Endothelial cell of umbilical vein (primary cell): ENCODE results near the gene OR2AJ1. TPM values are rescaled to one million over a fixed set of nuclear protein-coding genes. Genes with fewer than 3 reads are reported as not detected.

Experiments used
- BruUV-seq: library from RNA; stranded (reverse); fragments of 400-500 nt; replicated peaks from 2 replicates; lab custom pipeline; 2021; lab: Mats Ljungman, UMichigan
- CTCF ChIA-PET: fragments of 300-600, 350-600 bp; sonication (Branson Sonifier 250); formaldehyde crosslinking; loops from one replicate; lab custom pipeline; 2021; ENCODE audit warnings: antibody characterized with exemption, inconsistent platforms; lab: Charles Lee
- POLR2A ChIA-PET: fragments of 300-600, 350-600 bp; sonication (Branson Sonifier 250); formaldehyde crosslinking; loops from one replicate; lab custom pipeline; 2021; ENCODE audit warnings: antibody characterized with exemption, inconsistent platforms; lab: Charles Lee
- DNase-seq: peaks from one replicate; pipeline ENCODE4 v3.0.0-alpha.2; 2011; ENCODE audit warnings: low read depth, low spot score
- FAIRE-seq: peaks from 2 replicates; lab custom pipeline; 2011; peaks lifted over from hg19 to GRCh38; lab: Jason Lieb, UNC
- H2AFZ ChIP-seq: 2 replicates; pipeline ENCODE4 v1.6.0; 2012; ENCODE audit warnings: low read depth, low read length, control low read depth, inconsistent platforms
- H3K27ac ChIP-seq: 2 replicates; pipeline ENCODE4 v1.5.1; 2011; ENCODE audit warnings: low read depth, mild to moderate bottlenecking, control low read depth, low read length, moderate library complexity; ENCODE audit not compliant: insufficient read depth
- H3K27me3 ChIP-seq, 2 experiments: 2 replicates each; pipeline versions ENCODE4 v1.6.0 to v1.6.1; 2011; ENCODE audit warnings: low read length in 2 of 2, mixed read lengths in 1 of 2; ENCODE audit not compliant: control insufficient read depth in 2 of 2, insufficient read depth in 2 of 2
- H3K36me3 ChIP-seq, 2 experiments: 2 replicates in 1 of 2; 3 replicates in 1 of 2; pipeline ENCODE4 v1.5.1; 2011; ENCODE audit warnings: low read length in 2 of 2, mild to moderate bottlenecking in 1 of 2, moderate library complexity in 1 of 2; ENCODE audit not compliant: control insufficient read depth in 2 of 2, insufficient read depth in 2 of 2; ENCODE audit errors: extremely low read depth in 1 of 2
- H3K4me1 ChIP-seq: 3 replicates; pipeline ENCODE4 v1.5.1; 2011; ENCODE audit warnings: mild to moderate bottlenecking, low read length; ENCODE audit not compliant: control insufficient read depth, insufficient read depth; ENCODE audit errors: extremely low read depth
- H3K4me2 ChIP-seq: 2 replicates; pipeline ENCODE4 v1.6.1; 2011; ENCODE audit warnings: low read length, control low read depth, mixed read lengths; ENCODE audit not compliant: insufficient read depth
- H3K4me3 ChIP-seq, 3 experiments: fragments of 200-600 bp in 1 of 3; sonication (generic), shearing (Covaris generic) in 1 of 3; replicated peaks in 1 of 3; 2 replicates each; pipeline ENCODE4 v1.5.1; 2011 to 2016; ENCODE audit warnings: control low read depth in 3 of 3, low read length in 3 of 3, mild to moderate bottlenecking in 2 of 3, inconsistent platforms in 1 of 3, low read depth in 1 of 3, moderate library complexity in 1 of 3; ENCODE audit not compliant: insufficient read depth in 1 of 3
- H3K79me2 ChIP-seq: 2 replicates; pipeline ENCODE4 v1.6.0; 2012; ENCODE audit warnings: low read length, inconsistent platforms; ENCODE audit not compliant: control insufficient read depth, insufficient read depth
- H3K9ac ChIP-seq: replicated peaks from 2 replicates; pipeline ENCODE3; 2011; ENCODE audit warnings: low read length, control low read depth; ENCODE audit not compliant: insufficient read depth; ENCODE audit errors: extremely low read depth
- H3K9me1 ChIP-seq: replicated peaks from 3 replicates; pipeline ENCODE4 v1.6.0; 2011; ENCODE audit warnings: mild to moderate bottlenecking, low read length; ENCODE audit not compliant: control insufficient read depth, insufficient read depth; ENCODE audit errors: extremely low read depth
- H3K9me3 ChIP-seq: replicated peaks from 2 replicates; pipeline ENCODE4 v1.5.1; 2012; ENCODE audit warnings: low read length, inconsistent platforms; ENCODE audit not compliant: control insufficient read depth, insufficient read depth
- H4K20me1 ChIP-seq: replicated peaks from 2 replicates; pipeline ENCODE3; 2011; ENCODE audit warnings: mild to moderate bottlenecking, low read length; ENCODE audit not compliant: control insufficient read depth, insufficient read depth; ENCODE audit errors: extremely low read depth
- EZH2 ChIP-seq: IDR thresholded peaks from 2 replicates; pipeline ENCODE4 v1.6.1; 2012; ENCODE audit warnings: borderline replicate concordance, low read depth, mild to moderate bottlenecking, moderate library complexity, low read length, inconsistent platforms; ENCODE audit not compliant: severe bottlenecking
- FOS ChIP-seq: IDR thresholded peaks from 2 replicates; pipeline ENCODE4 v1.6.1; 2011; ENCODE audit warnings: mild to moderate bottlenecking, low read length, moderate library complexity, borderline replicate concordance; ENCODE audit not compliant: insufficient read depth
- GATA2 ChIP-seq: IDR thresholded peaks from 2 replicates; pipeline ENCODE4 v1.7.0; 2011; ENCODE audit warnings: low read depth, mild to moderate bottlenecking, moderate library complexity, mixed read lengths, low read length; ENCODE audit not compliant: insufficient read length, insufficient read depth
- JUN ChIP-seq: IDR thresholded peaks from 2 replicates; pipeline ENCODE4 v1.6.1; 2011; ENCODE audit warnings: borderline replicate concordance, low read depth; ENCODE audit not compliant: insufficient read length, insufficient read depth
- MYC ChIP-seq: IDR thresholded peaks from one replicate; pipeline ENCODE4 v1.6.1; 2011; ENCODE audit warnings: mild to moderate bottlenecking, low read depth, low read length
- POLR2A ChIP-seq: IDR thresholded peaks from 2 replicates; pipeline ENCODE4 v1.6.1; 2012; ENCODE audit warnings: low read depth, mild to moderate bottlenecking, control low read depth, low read length
- POLR2AphosphoS5 ChIP-seq: IDR thresholded peaks from 2 replicates; pipeline ENCODE4 v1.6.1; 2012; ENCODE audit warnings: low read depth, mild to moderate bottlenecking, control low read depth, low read length, moderate library complexity; ENCODE audit not compliant: insufficient read depth
- dilution Hi-C: fragments of 300-500 bp; cut with MboI; formaldehyde crosslinking; loops from one replicate; pipeline ENCODE4 v1.15.0; 2019; ENCODE audit warnings: low sequenced_read_pairs; ENCODE audit not compliant: extremely low pct_ligation_motif_present
- intact Hi-C: fragments of 100-400 bp; cut with micrococcal nuclease; formaldehyde crosslinking; loops from one replicate; pipeline ENCODE4 v1.10.0; 2022
- polyA plus RNA-seq, 4 experiments: library from polyadenylated mRNA; depleted of rRNA in 3 of 4; stranded (reverse) in 3 of 4; unstranded in 1 of 4; fragments of >200 nt; gene quantifications; 2 replicates each; pipeline versions ENCODE4 v1.2.1 to v1.2.3, GENCODE V29; 2011 to 2012; ENCODE audit warnings: missing spikeins in 1 of 4
- total RNA-seq: library from RNA; stranded (reverse); gene quantifications from 2 replicates; pipeline ENCODE4 v1.2.3, GENCODE V29; 2021
- TF ChIP-seq, protein P1 (sequence below), 2 donors: IDR thresholded peaks; 1 replicate in 1 of 2; 2 replicates in 1 of 2; pipeline ENCODE4 v1.5.1; 2011; ENCODE audit warnings: low read length in 2 of 2, mild to moderate bottlenecking in 2 of 2, moderate library complexity in 2 of 2, control low read depth in 1 of 2, inconsistent platforms in 1 of 2, low read depth in 1 of 2; ENCODE audit not compliant: insufficient read depth in 1 of 2; ENCODE audit errors: extremely low read depth in 1 of 2
- TF ChIP-seq, protein P2 (sequence below): IDR thresholded peaks from 2 replicates; pipeline ENCODE4 v1.6.1; 2011; ENCODE audit not compliant: insufficient read depth, insufficient read length

OR2AJ1 gene
- total and polyA plus RNA-seq, 2 donors (not counting 3 experiments of a cell fraction or from before 2014, with no cell fraction given) = not detected

DNA sequence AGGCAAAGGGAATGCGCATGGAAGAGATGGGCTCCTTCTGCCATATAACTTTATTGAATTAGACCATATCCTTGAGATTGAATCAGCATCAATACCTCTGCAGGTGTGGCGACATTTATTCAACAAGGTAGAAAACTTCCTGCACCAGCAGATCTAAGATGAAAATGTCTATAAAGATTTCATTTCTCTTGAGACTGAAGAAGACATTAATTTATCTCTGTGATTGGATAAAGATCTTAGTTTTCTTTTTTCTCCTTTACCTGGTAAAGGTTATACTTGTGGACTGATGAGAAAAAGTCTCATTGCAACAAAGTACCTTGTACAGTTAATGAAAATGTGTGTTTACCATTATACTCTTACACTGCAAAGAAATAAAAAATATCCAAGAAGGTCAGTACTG, 4.7 kb upstream of the OR2AJ1 start, which contains the start of gene OR2T8:
Gene OR2T8 (plus strand): TSS at position 301 of the 400 bp plus-strand sequence. CDS start 766 bp downstream, outside the sequence.
- intact Hi-C loops = no loop called here
- no peaks in the 10 kb centered on the region for H3K36me3 ChIP-seq

More for the DNA sequence above, 4.7 kb upstream of the OR2AJ1 start, which contains the start of gene OR2T8:
- H3K9me1 ChIP-seq = no peaks in the 10 kb centered on the region
- H4K20me1 ChIP-seq = no peaks in the 10 kb centered on the region
- no peaks in the 10 kb centered on the region for H3K79me2 ChIP-seq
- FAIRE-seq (no peak), DNase-seq (no peak)
- dilution Hi-C loops = no loop called here
- no TSS peak for BruUV-seq
- TF ChIP-seq POLR2A = no peak
- TF ChIP-seq, protein P1, sequence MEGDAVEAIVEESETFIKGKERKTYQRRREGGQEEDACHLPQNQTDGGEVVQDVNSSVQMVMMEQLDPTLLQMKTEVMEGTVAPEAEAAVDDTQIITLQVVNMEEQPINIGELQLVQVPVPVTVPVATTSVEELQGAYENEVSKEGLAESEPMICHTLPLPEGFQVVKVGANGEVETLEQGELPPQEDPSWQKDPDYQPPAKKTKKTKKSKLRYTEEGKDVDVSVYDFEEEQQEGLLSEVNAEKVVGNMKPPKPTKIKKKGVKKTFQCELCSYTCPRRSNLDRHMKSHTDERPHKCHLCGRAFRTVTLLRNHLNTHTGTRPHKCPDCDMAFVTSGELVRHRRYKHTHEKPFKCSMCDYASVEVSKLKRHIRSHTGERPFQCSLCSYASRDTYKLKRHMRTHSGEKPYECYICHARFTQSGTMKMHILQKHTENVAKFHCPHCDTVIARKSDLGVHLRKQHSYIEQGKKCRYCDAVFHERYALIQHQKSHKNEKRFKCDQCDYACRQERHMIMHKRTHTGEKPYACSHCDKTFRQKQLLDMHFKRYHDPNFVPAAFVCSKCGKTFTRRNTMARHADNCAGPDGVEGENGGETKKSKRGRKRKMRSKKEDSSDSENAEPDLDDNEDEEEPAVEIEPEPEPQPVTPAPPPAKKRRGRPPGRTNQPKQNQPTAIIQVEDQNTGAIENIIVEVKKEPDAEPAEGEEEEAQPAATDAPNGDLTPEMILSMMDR (IDR thresholded peaks at IDR 0.05; ENCODE audit: extremely low read depth in 1 of 2, insufficient read depth in 1 of 2, low read depth in 1 of 2, low read length in 2 of 2) = no peak
- TF ChIP-seq FOS = no peak
- TF ChIP-seq, protein P2, sequence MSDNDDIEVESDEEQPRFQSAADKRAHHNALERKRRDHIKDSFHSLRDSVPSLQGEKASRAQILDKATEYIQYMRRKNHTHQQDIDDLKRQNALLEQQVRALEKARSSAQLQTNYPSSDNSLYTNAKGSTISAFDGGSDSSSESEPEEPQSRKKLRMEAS = no peak
- TF ChIP-seq JUN = no peak
- TF ChIP-seq POLR2AphosphoS5 = no peak
- TF ChIP-seq MYC = no peak
- TF ChIP-seq EZH2 = no peak
- no peak for TF ChIP-seq GATA2
- CTCF ChIA-PET = no interaction called here
- no peaks in the 10 kb centered on the region for H3K4me1 ChIP-seq
- POLR2A ChIA-PET = no interaction called here
- no peak within 1 kb of the TSS for H3K27ac ChIP-seq
- peaks cover 5% of the 10 kb centered on the region for H3K9me3 ChIP-seq
- H3K9ac ChIP-seq = no peak within 1 kb of the TSS
- H3K27me3 ChIP-seq = no peaks in the 10 kb centered on the region
- H2AFZ ChIP-seq = no peak within 1 kb of the TSS
- H3K4me3 ChIP-seq = no peak within 1 kb of the TSS
- no peak within 1 kb of the TSS for H3K4me2 ChIP-seq
